Panc1 (cell line): Measurements from ENCODE around the gene IDNK. TPM values are rescaled to one million over a fixed set of nuclear protein-coding genes. Genes with fewer than 3 reads are reported as not detected.

Experiments
- ATAC-seq: fragments of 200-7000 bp; cut with Tn5 transposase; 2 replicates; pipeline ENCODE4 v1.9.1; 2020; ENCODE audit warnings: mild to moderate bottlenecking, moderate library complexity
- BruUV-seq: library from RNA; stranded (reverse); fragments of 400-500 nt; replicated peaks from 2 replicates; lab custom pipeline; 2021; lab: Mats Ljungman, UMichigan
- CTCF ChIA-PET: fragments of 300-600 bp; sonication (Branson Sonifier 250); formaldehyde crosslinking; loops from one replicate; lab custom pipeline; 2022; ENCODE audit warnings: antibody characterized with exemption; lab: Charles Lee
- POLR2A ChIA-PET: fragments of 300-600 bp; sonication (Branson Sonifier 250); formaldehyde crosslinking; loops from one replicate; lab custom pipeline; 2022; ENCODE audit warnings: antibody characterized with exemption; lab: Charles Lee
- DNase-seq: peaks from one replicate; pipeline ENCODE4 v3.0.0-alpha.2; 2010; ENCODE audit warnings: low read depth, low spot score
- H3K27ac ChIP-seq: 2 replicates; pipeline ENCODE4 v1.5.1; 2011; ENCODE audit warnings: mild to moderate bottlenecking, low read length, inconsistent platforms
- H3K27me3 ChIP-seq: fragments of 200-500 bp; sonication (Bioruptor generic); 2 replicates; pipeline ENCODE4 v1.6.0; 2014; ENCODE audit warnings: low read length, inconsistent platforms; ENCODE audit not compliant: control insufficient read depth, insufficient read depth
- H3K36me3 ChIP-seq: fragments of 200-500 bp; sonication (Bioruptor generic); 2 replicates; pipeline ENCODE4 v1.5.1; 2014; ENCODE audit warnings: inconsistent platforms, mild to moderate bottlenecking, low read length, moderate library complexity; ENCODE audit not compliant: control insufficient read depth, insufficient read depth
- H3K4me1 ChIP-seq: 2 replicates; pipeline ENCODE4 v1.5.1; 2011; ENCODE audit warnings: inconsistent platforms, mild to moderate bottlenecking, low read length, moderate library complexity; ENCODE audit not compliant: control insufficient read depth, insufficient read depth
- H3K4me3 ChIP-seq, 2 experiments: 2 replicates each; pipeline ENCODE4 v1.5.1; 2011 to 2012; ENCODE audit warnings: low read depth in 2 of 2, low read length in 2 of 2, mild to moderate bottlenecking in 2 of 2, inconsistent platforms in 1 of 2, moderate library complexity in 1 of 2
- H3K9me3 ChIP-seq: fragments of 200-500 bp; sonication (Bioruptor generic); 2 replicates; pipeline ENCODE4 v1.5.1; 2014; ENCODE audit warnings: low read depth, mild to moderate bottlenecking, inconsistent platforms, low read length, moderate library complexity; ENCODE audit not compliant: control insufficient read depth, insufficient read depth
- POLR2AphosphoS5 ChIP-seq: IDR thresholded peaks from 2 replicates; pipeline ENCODE4 v1.6.1; 2012; ENCODE audit warnings: mild to moderate bottlenecking, low read depth, low read length, moderate library complexity
- SIN3A ChIP-seq: IDR thresholded peaks from 2 replicates; pipeline ENCODE4 v1.6.1; 2012; ENCODE audit warnings: low read depth, mild to moderate bottlenecking, low read length, moderate library complexity, borderline replicate concordance; ENCODE audit not compliant: insufficient read depth
- TCF7L2 ChIP-seq: IDR thresholded peaks from 2 replicates; pipeline ENCODE4 v1.6.1; 2011; ENCODE audit warnings: mild to moderate bottlenecking, low read depth, low read length, inconsistent platforms
- in situ Hi-C: cut with HindIII; loops from 2 replicates; pipeline ENCODE4 v1.10.0; 2016; ENCODE audit warnings: low sequenced_read_pairs, low pct_unique_long_range_greater_than_20kb
- intact Hi-C: fragments of 100-400 bp; cut with micrococcal nuclease; formaldehyde crosslinking; loops from one replicate; pipeline ENCODE4 v1.10.0; 2022; ENCODE audit not compliant: unreplicated experiment
- total RNA-seq: library from RNA; stranded (reverse); gene quantifications from one replicate; pipeline ENCODE4 v1.2.1, GENCODE V29; 2021; ENCODE audit not compliant: unreplicated experiment
- TF ChIP-seq, protein P1 (sequence below), 2 experiments: IDR thresholded peaks; 2 replicates each; pipeline ENCODE4 v1.6.1; 2011 to 2012; ENCODE audit warnings: low read depth in 2 of 2, control low read depth in 1 of 2, low read length in 1 of 2, mild to moderate bottlenecking in 1 of 2, moderate library complexity in 1 of 2; ENCODE audit not compliant: insufficient read depth in 1 of 2
- TF ChIP-seq, protein P2 (sequence below): fragments of 450-650 bp; IDR thresholded peaks from 2 replicates; pipeline ENCODE4 v1.5.1; 2017; ENCODE audit warnings: mild to moderate bottlenecking

IDNK gene
- total RNA-seq, 1 experiment from 2014 or later, result 1.9 TPM

GRCh38 chr9:83671451-83671850, 48.5 kb downstream of the IDNK start:
- TF ChIP-seq SIN3A, result no peak
- H3K4me1 ChIP-seq, result no peaks in the 10 kb centered on the region
- POLR2A ChIA-PET, result no interaction called here
- no peak overlapping the region for H3K4me3 ChIP-seq
- no peak overlapping the region for H3K27ac ChIP-seq
- H3K36me3 ChIP-seq, result peaks cover 10% of the 10 kb centered on the region
- H3K9me3 ChIP-seq, result no peaks in the 10 kb centered on the region
- ATAC-seq (no peak), DNase-seq (no peak)
- no TSS peak for BruUV-seq
- intact Hi-C loops, result no loop called here
- in situ Hi-C loops, result no loop called here
- CTCF ChIA-PET, result no interaction called here
- H3K27me3 ChIP-seq, result no peaks in the 10 kb centered on the region

DNA sequence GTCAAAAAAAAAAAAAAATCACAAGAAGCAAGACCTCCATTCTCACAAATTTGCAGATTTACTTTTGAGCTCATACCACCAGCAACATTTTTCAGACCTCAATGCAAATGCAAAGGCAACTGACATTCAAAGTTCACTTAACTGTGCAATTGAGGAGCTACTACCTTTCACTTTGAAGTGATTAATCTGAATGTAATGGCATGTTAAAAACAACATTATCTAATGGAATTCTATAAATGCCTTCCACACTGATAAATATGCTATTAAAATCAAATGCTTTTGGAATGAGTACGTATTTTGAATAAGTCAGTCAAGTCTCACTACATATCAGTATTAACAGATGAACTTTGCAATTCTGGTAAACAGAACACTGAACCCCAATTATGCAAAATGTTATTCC, 52.5 kb downstream of the IDNK start:
- intact Hi-C loops, result no loop called here
- ChIA-PET POLR2A (interaction anchor here (0.7 kb wide), 1 partner anchor 12 kb away, joined by 5 read pairs; no protein-coding TSS in a partner anchor), CTCF (no interaction called here)
- DNase-seq (no peak), ATAC-seq (no peak)
- H3K4me1 ChIP-seq, result no peaks in the 10 kb centered on the region
- peaks cover 8% of the 10 kb centered on the region for H3K36me3 ChIP-seq
- BruUV-seq, result no TSS peak
- TF ChIP-seq, protein P1, sequence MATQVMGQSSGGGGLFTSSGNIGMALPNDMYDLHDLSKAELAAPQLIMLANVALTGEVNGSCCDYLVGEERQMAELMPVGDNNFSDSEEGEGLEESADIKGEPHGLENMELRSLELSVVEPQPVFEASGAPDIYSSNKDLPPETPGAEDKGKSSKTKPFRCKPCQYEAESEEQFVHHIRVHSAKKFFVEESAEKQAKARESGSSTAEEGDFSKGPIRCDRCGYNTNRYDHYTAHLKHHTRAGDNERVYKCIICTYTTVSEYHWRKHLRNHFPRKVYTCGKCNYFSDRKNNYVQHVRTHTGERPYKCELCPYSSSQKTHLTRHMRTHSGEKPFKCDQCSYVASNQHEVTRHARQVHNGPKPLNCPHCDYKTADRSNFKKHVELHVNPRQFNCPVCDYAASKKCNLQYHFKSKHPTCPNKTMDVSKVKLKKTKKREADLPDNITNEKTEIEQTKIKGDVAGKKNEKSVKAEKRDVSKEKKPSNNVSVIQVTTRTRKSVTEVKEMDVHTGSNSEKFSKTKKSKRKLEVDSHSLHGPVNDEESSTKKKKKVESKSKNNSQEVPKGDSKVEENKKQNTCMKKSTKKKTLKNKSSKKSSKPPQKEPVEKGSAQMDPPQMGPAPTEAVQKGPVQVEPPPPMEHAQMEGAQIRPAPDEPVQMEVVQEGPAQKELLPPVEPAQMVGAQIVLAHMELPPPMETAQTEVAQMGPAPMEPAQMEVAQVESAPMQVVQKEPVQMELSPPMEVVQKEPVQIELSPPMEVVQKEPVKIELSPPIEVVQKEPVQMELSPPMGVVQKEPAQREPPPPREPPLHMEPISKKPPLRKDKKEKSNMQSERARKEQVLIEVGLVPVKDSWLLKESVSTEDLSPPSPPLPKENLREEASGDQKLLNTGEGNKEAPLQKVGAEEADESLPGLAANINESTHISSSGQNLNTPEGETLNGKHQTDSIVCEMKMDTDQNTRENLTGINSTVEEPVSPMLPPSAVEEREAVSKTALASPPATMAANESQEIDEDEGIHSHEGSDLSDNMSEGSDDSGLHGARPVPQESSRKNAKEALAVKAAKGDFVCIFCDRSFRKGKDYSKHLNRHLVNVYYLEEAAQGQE (IDR thresholded peaks at IDR 0.05; ENCODE audit: insufficient read depth in 1 of 2, low read depth in 2 of 2, low read length in 1 of 2), result no peak
- TF ChIP-seq SIN3A (no peak), TCF7L2 (no peak), POLR2AphosphoS5 (no peak)
- TF ChIP-seq, protein P2, sequence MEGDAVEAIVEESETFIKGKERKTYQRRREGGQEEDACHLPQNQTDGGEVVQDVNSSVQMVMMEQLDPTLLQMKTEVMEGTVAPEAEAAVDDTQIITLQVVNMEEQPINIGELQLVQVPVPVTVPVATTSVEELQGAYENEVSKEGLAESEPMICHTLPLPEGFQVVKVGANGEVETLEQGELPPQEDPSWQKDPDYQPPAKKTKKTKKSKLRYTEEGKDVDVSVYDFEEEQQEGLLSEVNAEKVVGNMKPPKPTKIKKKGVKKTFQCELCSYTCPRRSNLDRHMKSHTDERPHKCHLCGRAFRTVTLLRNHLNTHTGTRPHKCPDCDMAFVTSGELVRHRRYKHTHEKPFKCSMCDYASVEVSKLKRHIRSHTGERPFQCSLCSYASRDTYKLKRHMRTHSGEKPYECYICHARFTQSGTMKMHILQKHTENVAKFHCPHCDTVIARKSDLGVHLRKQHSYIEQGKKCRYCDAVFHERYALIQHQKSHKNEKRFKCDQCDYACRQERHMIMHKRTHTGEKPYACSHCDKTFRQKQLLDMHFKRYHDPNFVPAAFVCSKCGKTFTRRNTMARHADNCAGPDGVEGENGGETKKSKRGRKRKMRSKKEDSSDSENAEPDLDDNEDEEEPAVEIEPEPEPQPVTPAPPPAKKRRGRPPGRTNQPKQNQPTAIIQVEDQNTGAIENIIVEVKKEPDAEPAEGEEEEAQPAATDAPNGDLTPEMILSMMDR, result no peak
- no peak overlapping the region for H3K27ac ChIP-seq
- in situ Hi-C loops, result no loop called here
- H3K9me3 ChIP-seq, result no peaks in the 10 kb centered on the region
- no peak overlapping the region for H3K4me3 ChIP-seq
- no peaks in the 10 kb centered on the region for H3K27me3 ChIP-seq

DNA sequence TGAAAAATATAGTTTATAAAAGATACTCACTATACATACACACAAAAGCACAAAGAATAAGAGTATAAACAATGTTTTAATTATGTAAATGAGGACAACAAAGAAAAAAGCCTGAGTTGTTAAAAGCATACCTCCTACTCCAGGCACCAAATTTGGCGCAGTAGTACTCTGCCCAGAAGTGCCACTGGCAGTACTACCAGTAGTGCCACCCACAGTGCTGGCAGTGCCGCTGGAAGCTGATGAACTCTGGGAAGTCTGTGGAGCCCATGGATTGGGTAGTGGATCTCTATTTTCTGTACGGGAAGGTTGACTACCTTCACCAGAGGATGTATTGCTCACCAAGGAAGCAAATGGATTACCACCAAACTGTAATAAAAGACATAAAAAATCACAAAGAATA, 54.7 kb downstream of the IDNK start:
- Histone ChIP-seq H3K27ac (no peak overlapping the region), H3K9me3 (no peaks in the 10 kb centered on the region), H3K27me3 (no peaks in the 10 kb centered on the region), H3K36me3 (peaks cover 11% of the 10 kb centered on the region), H3K4me1 (no peaks in the 10 kb centered on the region), H3K4me3 (no peak overlapping the region)
- intact Hi-C loops (no loop called here), in situ Hi-C loops (no loop called here)
- BruUV-seq, result no TSS peak
- CTCF ChIA-PET, result no interaction called here
- ATAC-seq (no peak), DNase-seq (no peak)
- TF ChIP-seq, protein P2, result no peak
- POLR2A ChIA-PET, result no interaction called here
